Spleen (tissue), 11 donors: ENCODE results near the gene C15orf62. TPM values are rescaled to one million over a fixed set of nuclear protein-coding genes. Genes with fewer than 3 reads are reported as not detected.

ENCODE experiments used
- DNase-seq: peaks from one replicate; pipeline ENCODE4 v3.0.0-alpha.2; 2020
- H3K27ac ChIP-seq, 8 donors: fragments of 200-600 bp; sonication (generic) in 7 of 8; 1 replicate in 4 of 8; 2 replicates in 4 of 8; pipeline versions ENCODE4 v1.5.0 to v1.8.0; 2016 to 2021; ENCODE audit warnings: inconsistent platforms in 4 of 8, mild to moderate bottlenecking in 4 of 8, moderate library complexity in 1 of 8
- H3K27me3 ChIP-seq, 7 donors: fragments of 200-600 bp; sonication (generic) in 6 of 7; replicated peaks in 1 of 7; 1 replicate in 4 of 7; 2 replicates in 3 of 7; pipeline versions ENCODE4 v1.5.0 to v1.8.0; 2016 to 2021; ENCODE audit warnings: inconsistent platforms in 3 of 7, mild to moderate bottlenecking in 1 of 7
- H3K36me3 ChIP-seq, 6 donors: fragments of 200-600 bp; sonication (generic) in 5 of 6; 1 replicate in 4 of 6; 2 replicates in 2 of 6; pipeline versions ENCODE4 v1.5.0 to v1.8.0; 2016 to 2021; ENCODE audit warnings: inconsistent platforms in 2 of 6
- H3K4me1 ChIP-seq, 6 donors: fragments of 200-600 bp; sonication (generic) in 5 of 6; 1 replicate in 3 of 6; 2 replicates in 3 of 6; pipeline versions ENCODE4 v1.5.0 to v1.8.0; 2016 to 2021; ENCODE audit warnings: inconsistent platforms in 3 of 6
- H3K4me3 ChIP-seq, 8 donors: fragments of 200-600 bp; sonication (generic) in 7 of 8; 1 replicate in 4 of 8; 2 replicates in 4 of 8; pipeline versions ENCODE4 v1.5.0 to v1.8.0; 2016 to 2021; ENCODE audit warnings: inconsistent platforms in 4 of 8, mild to moderate bottlenecking in 4 of 8, moderate library complexity in 2 of 8
- H3K9me3 ChIP-seq, 8 donors: fragments of 200-600 bp; sonication (generic) in 7 of 8; 1 replicate in 4 of 8; 2 replicates in 4 of 8; pipeline versions ENCODE4 v1.5.0 to v1.8.0; 2016 to 2021; ENCODE audit warnings: inconsistent platforms in 4 of 8
- POLR2A ChIP-seq, 3 donors: fragments of 450-650 bp; IDR thresholded peaks; one replicate each; pipeline ENCODE4 v1.5.1; 2017; ENCODE audit warnings: antibody characterized with exemption in 3 of 3, mild to moderate bottlenecking in 1 of 3
- POLR2AphosphoS5 ChIP-seq, 3 donors: sonication (generic); formaldehyde crosslinking; IDR thresholded peaks; one replicate each; pipeline ENCODE4 v1.5.1; 2017; ENCODE audit warnings: antibody characterized with exemption in 3 of 3
- WGBS, 5 donors: extraction: QIAGEN DNeasy Blood & Tissue Kit in 3 of 5; methylation state at CpG; one replicate each; pipeline versions ENCODE4 v1.1.5 to v1.1.7; 2013 to 2018; 5-methylcytosine and 5-hydroxymethylcytosine counted together
- intact Hi-C: fragments of 100-400 bp; cut with DNase I; formaldehyde crosslinking; loops from one replicate; pipeline ENCODE4 v1.15.0; 2023; ENCODE audit warnings: low total_unique reads
- polyA plus RNA-seq, 3 donors: library from polyadenylated mRNA; stranded (reverse); fragments of 200-250 nt; gene quantifications; one replicate each; pipeline ENCODE4 v1.2.1, GENCODE V29; 2013
- total RNA-seq, 7 donors: library from RNA; depleted of rRNA in 3 of 7; stranded (reverse); fragments of >200 nt in 3 of 7; fragmentation: NEBNext Ultra II Directional in 4 of 7; extraction: Animal tissue kit (Norgen Biotek cat#: 25700) in 4 of 7; gene quantifications; one replicate each; pipeline versions ENCODE4 v1.1.0 to v1.2.1, GENCODE V29; 2016 to 2021
- TF ChIP-seq, protein P1 (sequence below), 11 experiments: fragments of 200-600 bp in 7 of 11; fragments of 450-650 bp in 4 of 11; sonication (generic) in 4 of 11; IDR thresholded peaks in 8 of 11; conservative IDR thresholded peaks in 3 of 11; 1 replicate in 7 of 11; 2 replicates in 4 of 11; pipeline versions ENCODE4 v1.4.0 to v1.8.0; 2016 to 2021; ENCODE audit warnings: antibody characterized with exemption in 11 of 11, inconsistent platforms in 4 of 11, mild to moderate bottlenecking in 1 of 11
- donor health status: healthy with polysubstance abuse.
- donor health status: DM: no; HTN: no; CAD: no; lungs with moderate emphysema.
- donor health status: DM: no; HTN: no; CAD: no.
- donor health status: Bipolar disorder and iron deficiency.
- donor health status: healthy.
- donor health status: DM: no; HTN: no; CAD: no.
- donor health status: DM: yes; HTN: yes; CAD: no.

The C15orf62 gene
- total and polyA plus RNA-seq, 10 donors, result 0.20 to 0.66 (median 0.38) TPM; not detected in 1

DNA sequence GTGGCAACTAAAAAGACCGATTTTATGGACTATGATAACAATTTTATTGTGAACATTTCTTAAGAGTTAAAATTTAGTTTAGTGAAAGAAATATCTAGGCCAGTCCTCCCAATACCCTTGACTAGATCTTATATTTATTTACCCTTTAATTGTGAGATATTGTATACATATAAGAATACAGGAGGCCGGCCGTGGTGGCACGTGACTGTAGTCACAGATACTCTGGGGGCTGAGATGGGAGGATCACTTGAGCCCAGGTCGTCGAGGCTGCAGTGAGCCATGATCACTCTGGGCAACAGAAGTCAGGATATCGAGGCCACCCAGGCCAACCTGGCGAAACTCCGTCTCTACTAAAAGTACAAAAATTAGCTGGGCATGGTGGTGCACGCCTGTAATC, 14.0 kb upstream of the C15orf62 start:
- Histone ChIP-seq H3K27me3 (no peaks in the 10 kb centered on the region), H3K4me1 (peaks cover 16 to 43% (median 32%) of the 10 kb centered on the region in 6 donors), H3K27ac (peak overlapping the region; percentile 78 to 90 (median 84)), H3K4me3 (peak overlapping the region in 7 of 8 donors; percentile 82 to 96 (median 87)), H3K9me3 (no peaks in the 10 kb centered on the region), H3K36me3 (peaks cover 3 to 22% (median 13%) of the 10 kb centered on the region in 6 donors)
- TF ChIP-seq, protein P1, sequence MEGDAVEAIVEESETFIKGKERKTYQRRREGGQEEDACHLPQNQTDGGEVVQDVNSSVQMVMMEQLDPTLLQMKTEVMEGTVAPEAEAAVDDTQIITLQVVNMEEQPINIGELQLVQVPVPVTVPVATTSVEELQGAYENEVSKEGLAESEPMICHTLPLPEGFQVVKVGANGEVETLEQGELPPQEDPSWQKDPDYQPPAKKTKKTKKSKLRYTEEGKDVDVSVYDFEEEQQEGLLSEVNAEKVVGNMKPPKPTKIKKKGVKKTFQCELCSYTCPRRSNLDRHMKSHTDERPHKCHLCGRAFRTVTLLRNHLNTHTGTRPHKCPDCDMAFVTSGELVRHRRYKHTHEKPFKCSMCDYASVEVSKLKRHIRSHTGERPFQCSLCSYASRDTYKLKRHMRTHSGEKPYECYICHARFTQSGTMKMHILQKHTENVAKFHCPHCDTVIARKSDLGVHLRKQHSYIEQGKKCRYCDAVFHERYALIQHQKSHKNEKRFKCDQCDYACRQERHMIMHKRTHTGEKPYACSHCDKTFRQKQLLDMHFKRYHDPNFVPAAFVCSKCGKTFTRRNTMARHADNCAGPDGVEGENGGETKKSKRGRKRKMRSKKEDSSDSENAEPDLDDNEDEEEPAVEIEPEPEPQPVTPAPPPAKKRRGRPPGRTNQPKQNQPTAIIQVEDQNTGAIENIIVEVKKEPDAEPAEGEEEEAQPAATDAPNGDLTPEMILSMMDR (IDR thresholded peaks at IDR 0.05 in 8 of 11, conservative IDR thresholded peaks at IDR 0.05 in 3 of 11), result no peak
- TF ChIP-seq POLR2AphosphoS5 (IDR thresholded peaks at IDR 0.05), result no peak
- no peak for TF ChIP-seq POLR2A (IDR thresholded peaks at IDR 0.05)
- intact Hi-C loops, result no loop called here
- 65 to 73% (median 72%) methylated on average over 10 of the region's 10 CpGs for WGBS, 5 donors
- DNase-seq, result peak; percentile 74

DNA sequence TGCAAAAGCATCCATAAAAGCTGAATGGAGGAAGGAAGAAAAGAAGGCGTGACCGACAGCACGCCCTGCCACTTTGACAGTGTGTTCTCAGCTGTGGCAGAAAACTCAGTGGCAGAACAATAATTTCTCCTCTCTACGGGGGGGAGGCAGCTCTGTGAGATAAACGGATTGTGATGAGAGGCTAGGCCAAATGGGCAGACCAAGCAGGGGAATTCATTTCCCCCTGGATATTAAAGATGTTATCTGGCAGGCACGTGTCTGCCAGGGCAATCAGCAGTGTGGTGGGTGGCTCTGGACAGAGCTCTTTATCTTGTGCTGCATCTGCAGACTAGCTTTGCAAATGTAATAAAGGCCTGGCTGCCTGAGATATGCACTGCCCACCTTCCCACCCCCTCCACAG, 12.8 kb upstream of the C15orf62 start:
- peaks cover 16 to 36% (median 30%) of the 10 kb centered on the region in 6 donors for H3K4me1 ChIP-seq
- H3K27me3 ChIP-seq, result no peaks in the 10 kb centered on the region
- H3K9me3 ChIP-seq, result no peaks in the 10 kb centered on the region
- TF ChIP-seq, protein P1 (IDR thresholded peaks at IDR 0.05 in 8 of 11, conservative IDR thresholded peaks at IDR 0.05 in 3 of 11), result no peak
- TF ChIP-seq POLR2AphosphoS5 (IDR thresholded peaks at IDR 0.05) (no peak), POLR2A (IDR thresholded peaks at IDR 0.05) (no peak)
- H3K27ac ChIP-seq, result no peak overlapping the region
- WGBS, 5 donors, result 42 to 51% (median 47%) methylated on average over 6 of the region's 6 CpGs
- no peak for DNase-seq
- intact Hi-C loops, result no loop called here
- peaks cover 0 to 11% (median 2%) of the 10 kb centered on the region in 6 donors for H3K36me3 ChIP-seq
- H3K4me3 ChIP-seq, result no peak overlapping the region

DNA sequence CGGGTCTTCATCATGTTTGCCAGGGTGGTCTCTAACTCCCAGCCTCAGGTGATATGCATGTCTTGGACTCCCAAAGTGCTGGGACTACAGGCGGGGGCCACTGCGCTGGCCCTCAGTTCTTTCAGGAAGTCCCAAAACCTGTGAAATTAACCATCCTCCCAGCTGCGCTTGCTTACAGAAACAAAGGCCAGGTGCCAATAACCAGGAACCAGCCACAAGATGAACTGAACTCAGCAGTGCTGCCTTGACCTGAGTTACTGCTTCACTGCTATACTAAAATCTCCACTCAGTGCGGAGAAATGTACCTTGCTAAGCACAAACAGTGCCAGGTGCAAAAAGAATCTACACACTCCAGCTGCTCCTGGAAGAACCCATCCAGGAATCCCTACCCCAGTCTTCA, 9.8 kb upstream of the C15orf62 start:
- Histone ChIP-seq H3K4me1 (peaks cover 6 to 35% (median 29%) of the 10 kb centered on the region in 6 donors), H3K27ac (no peak overlapping the region), H3K36me3 (no peaks in the 10 kb centered on the region), H3K9me3 (no peaks in the 10 kb centered on the region), H3K27me3 (no peaks in the 10 kb centered on the region), H3K4me3 (no peak overlapping the region)
- TF ChIP-seq, protein P1 (IDR thresholded peaks at IDR 0.05 in 8 of 11, conservative IDR thresholded peaks at IDR 0.05 in 3 of 11), result no peak
- TF ChIP-seq POLR2AphosphoS5 (IDR thresholded peaks at IDR 0.05) (no peak), POLR2A (IDR thresholded peaks at IDR 0.05) (no peak)
- 82 to 92% (median 89%) methylated on average over 4 to 5 of the region's 5 CpGs for WGBS, 5 donors
- intact Hi-C loops, result no loop called here
- no peak for DNase-seq

DNA sequence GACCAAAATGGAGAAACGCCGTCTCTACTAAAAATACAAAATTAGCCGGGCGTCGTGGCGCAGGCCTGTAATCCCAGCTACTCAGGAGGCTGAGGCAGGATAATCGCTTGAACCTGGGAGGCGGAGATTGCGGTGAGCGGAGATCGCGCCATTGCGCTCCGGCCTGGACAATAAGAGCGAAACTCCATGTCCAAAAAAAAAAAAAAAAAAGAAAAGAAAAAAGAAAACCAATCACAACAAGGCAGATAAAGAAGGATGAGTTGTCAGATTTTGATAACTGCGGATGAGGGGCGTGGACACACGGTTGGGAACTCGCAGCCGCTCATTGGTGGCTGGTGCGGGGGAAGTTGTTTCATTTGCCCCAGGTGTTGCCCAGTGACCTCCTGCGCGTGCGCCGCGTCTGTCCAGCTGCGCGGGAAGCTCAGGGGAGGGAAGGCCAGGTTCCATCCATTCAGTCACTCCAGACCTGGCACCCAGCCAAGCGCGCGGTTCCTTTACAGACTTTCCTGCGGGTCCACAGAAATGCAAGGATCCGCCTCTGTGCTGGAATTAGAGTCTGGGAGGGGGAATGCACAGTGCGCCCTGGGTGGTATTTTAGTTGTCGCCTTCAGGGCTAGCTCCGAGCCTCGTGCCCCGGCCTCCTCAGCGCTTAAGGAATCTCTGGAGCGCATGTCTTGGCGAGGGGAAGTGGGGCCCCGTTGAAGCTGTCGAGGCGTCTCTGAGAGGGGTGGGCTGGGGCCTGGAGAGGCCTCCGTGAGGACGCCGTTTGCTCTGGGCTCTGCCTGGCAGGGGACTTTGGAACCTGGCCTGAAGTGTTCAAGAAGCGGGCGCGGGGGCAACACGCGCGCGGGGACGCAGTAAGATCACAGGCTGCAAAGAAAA, 6.6 kb upstream of the C15orf62 start:
- H3K9me3 ChIP-seq, result no peaks in the 10 kb centered on the region
- no peaks in the 10 kb centered on the region for H3K27me3 ChIP-seq
- H3K36me3 ChIP-seq, result peaks cover 0 to 18% (median 8%) of the 10 kb centered on the region in 6 donors
- intact Hi-C loops, result no loop called here
- peak overlapping the region; percentile 52 to 88 (median 72) for H3K27ac ChIP-seq
- peaks cover 7 to 56% (median 39%) of the 10 kb centered on the region in 6 donors for H3K4me1 ChIP-seq
- H3K4me3 ChIP-seq, result peak overlapping the region; percentile 59 to 95 (median 72)
- TF ChIP-seq POLR2A (IDR thresholded peaks at IDR 0.05) (no peak), POLR2AphosphoS5 (IDR thresholded peaks at IDR 0.05) (peak in 2 of 3 donors; percentile 46 to 62)
- TF ChIP-seq, protein P1 (IDR thresholded peaks at IDR 0.05 in 8 of 11, conservative IDR thresholded peaks at IDR 0.05 in 3 of 11), result no peak
- peak; percentile 83 for DNase-seq
- WGBS, 5 donors, result 29 to 44% (median 31%) methylated on average over 38 to 55 of the region's 55 CpGs
